Upper lobe of left lung (tissue), 6 donors: Measurements from ENCODE around the gene SUPT4H1. TPM values are rescaled to one million over a fixed set of nuclear protein-coding genes. Genes with fewer than 3 reads are reported as not detected.

ENCODE experiments used
- ATAC-seq, 2 donors: fragments of 200-7000 bp; cut with Tn5 transposase; one replicate each; pipeline ENCODE4 v1.9.1; 2022; ENCODE audit warnings: mild to moderate bottlenecking in 2 of 2, moderate library complexity in 2 of 2; ENCODE audit not compliant: low FRiP score in 2 of 2
- DNase-seq, 2 donors: peaks; one replicate each; pipeline ENCODE4 v3.0.0-alpha.2; 2019 to 2020
- H3K27ac ChIP-seq, 4 donors: fragments of 200-600 bp; sonication (generic); one replicate each; pipeline ENCODE4 v1.5.1; 2016 to 2019
- H3K27me3 ChIP-seq, 4 donors: fragments of 200-600 bp; sonication (generic); one replicate each; pipeline ENCODE4 v1.5.1; 2017 to 2019
- H3K36me3 ChIP-seq, 4 donors: fragments of 200-600 bp; sonication (generic); one replicate each; pipeline ENCODE4 v1.5.1; 2016 to 2019
- H3K4me1 ChIP-seq, 4 donors: fragments of 200-600 bp; sonication (generic); one replicate each; pipeline ENCODE4 v1.5.1; 2018 to 2019
- H3K4me3 ChIP-seq, 4 donors: fragments of 200-600 bp; sonication (generic); one replicate each; pipeline ENCODE4 v1.5.1; 2017 to 2019; ENCODE audit warnings: mild to moderate bottlenecking in 2 of 4, moderate library complexity in 1 of 4
- H3K9me3 ChIP-seq, 4 donors: fragments of 200-600 bp; sonication (generic); one replicate each; pipeline ENCODE4 v1.5.1; 2018 to 2019
- CTCF ChIP-seq, 6 experiments: fragments of 450-650 bp in 4 of 6; fragments of 200-600 bp in 2 of 6; sonication (generic) in 2 of 6; IDR thresholded peaks; one replicate each; pipeline ENCODE4 v1.5.1; 2016 to 2019; ENCODE audit warnings: antibody characterized with exemption in 6 of 6
- EP300 ChIP-seq, 4 donors: sonication (generic); formaldehyde crosslinking; IDR thresholded peaks; one replicate each; pipeline ENCODE4 v1.5.1; 2017; ENCODE audit warnings: antibody characterized with exemption in 4 of 4, control low read depth in 2 of 4
- POLR2A ChIP-seq, 4 donors: fragments of 450-650 bp; IDR thresholded peaks; one replicate each; pipeline ENCODE4 v1.5.1; 2016 to 2017; ENCODE audit warnings: antibody characterized with exemption in 4 of 4, mild to moderate bottlenecking in 2 of 4
- POLR2AphosphoS5 ChIP-seq, 2 donors: sonication (generic); formaldehyde crosslinking; IDR thresholded peaks; one replicate each; pipeline ENCODE4 v1.5.1; 2017; ENCODE audit warnings: antibody characterized with exemption in 2 of 2
- WGBS, 2 donors: methylation state at CpG; one replicate each; pipeline ENCODE4 v1.1.5; 2017 to 2018; 5-methylcytosine and 5-hydroxymethylcytosine counted together
- total RNA-seq, 6 donors: library from RNA; depleted of rRNA in 4 of 6; stranded (reverse); fragments of >200 nt in 4 of 6; gene quantifications; one replicate each; pipeline versions ENCODE4 v1.1.0 to v1.2.1, GENCODE V29; 2016 to 2021
- donor health status: DM: no; HTN: no; CAD: no; lungs with moderate emphysema.
- donor health status: DM: no; HTN: yes; CAD: no; lungs with severe emphysema.

The SUPT4H1 gene
- total RNA-seq, 6 donors from 2014 or later = 22.0 to 80.5 (median 40.4) TPM

- TF ChIP-seq POLR2A (IDR thresholded peaks at IDR 0.05) (no peak), POLR2AphosphoS5 (IDR thresholded peaks at IDR 0.05) (no peak), CTCF (IDR thresholded peaks at IDR 0.05) (no peak), EP300 (IDR thresholded peaks at IDR 0.05) (no peak)
- no peak for DNase-seq
- Histone ChIP-seq H3K4me3 (no peak overlapping the region), H3K4me1 (peaks cover 3 to 33% (median 30%) of the 10 kb centered on the region in 4 donors), H3K9me3 (no peaks in the 10 kb centered on the region), H3K36me3 (no peaks in the 10 kb centered on the region), H3K27me3 (no peaks in the 10 kb centered on the region), H3K27ac (peak overlapping the region in 2 of 4 donors; percentile 15 to 42)
- WGBS, 2 donors = 80 to 89% methylated on average over 5 of the region's 5 CpGs
- no peak for ATAC-seq
These were observed 25.7 kb upstream of the SUPT4H1 start for GRCh38 chr17:58377661-58378060.

- no peak overlapping the region for H3K4me3 ChIP-seq
- peaks cover 3 to 30% (median 25%) of the 10 kb centered on the region in 4 donors for H3K4me1 ChIP-seq
- ATAC-seq = peak; percentile 43 to 67
- no peaks in the 10 kb centered on the region for H3K27me3 ChIP-seq
- no peaks in the 10 kb centered on the region for H3K36me3 ChIP-seq
- no peaks in the 10 kb centered on the region for H3K9me3 ChIP-seq
- peak in 1 of 2 donors; percentile 22 for TF ChIP-seq POLR2AphosphoS5 (IDR thresholded peaks at IDR 0.05)
- TF ChIP-seq EP300 (IDR thresholded peaks at IDR 0.05) = peak in 1 of 4 donors; percentile 7
- no peak for TF ChIP-seq POLR2A (IDR thresholded peaks at IDR 0.05)
- no peak for TF ChIP-seq CTCF (IDR thresholded peaks at IDR 0.05)
- DNase-seq = peak in 1 of 2 donors; percentile 81
- H3K27ac ChIP-seq = peak overlapping the region in 2 of 4 donors; percentile 15 to 42
- WGBS, 2 donors = 70 to 75% methylated on average over 3 of the region's 3 CpGs
These were observed 25.1 kb upstream of the SUPT4H1 start for GRCh38 chr17:58377093-58377601.

GRCh38 chr17:58376472-58377000 is 24.5 kb upstream of the SUPT4H1 start:
- Histone ChIP-seq H3K4me1 (peaks cover 3 to 24% (median 22%) of the 10 kb centered on the region in 4 donors), H3K36me3 (no peaks in the 10 kb centered on the region), H3K4me3 (no peak overlapping the region), H3K27me3 (no peaks in the 10 kb centered on the region), H3K27ac (peak overlapping the region in 1 of 4 donors; percentile 42), H3K9me3 (no peaks in the 10 kb centered on the region)
- DNase-seq (no peak), ATAC-seq (peak in 1 of 2 donors; percentile 56)
- no peak for TF ChIP-seq POLR2AphosphoS5 (IDR thresholded peaks at IDR 0.05)
- no peak for TF ChIP-seq CTCF (IDR thresholded peaks at IDR 0.05)
- TF ChIP-seq EP300 (IDR thresholded peaks at IDR 0.05) = no peak
- WGBS, 2 donors = 63 to 65% methylated on average over 4 of the region's 4 CpGs

- DNase-seq (no peak), ATAC-seq (no peak)
- Histone ChIP-seq H3K27me3 (no peaks in the 10 kb centered on the region), H3K27ac (no peak overlapping the region), H3K36me3 (no peaks in the 10 kb centered on the region), H3K4me1 (peaks cover 0 to 17% (median 16%) of the 10 kb centered on the region in 4 donors), H3K4me3 (no peak overlapping the region), H3K9me3 (no peaks in the 10 kb centered on the region)
- TF ChIP-seq CTCF (IDR thresholded peaks at IDR 0.05) = no peak
- no peak for TF ChIP-seq POLR2AphosphoS5 (IDR thresholded peaks at IDR 0.05)
- no peak for TF ChIP-seq POLR2A (IDR thresholded peaks at IDR 0.05)
- no peak for TF ChIP-seq EP300 (IDR thresholded peaks at IDR 0.05)
- 75 to 86% methylated on average over 2 of the region's 2 CpGs for WGBS, 2 donors
These were observed 23.8 kb upstream of the SUPT4H1 start for GRCh38 chr17:58375811-58376210.

- Histone ChIP-seq H3K27ac (no peak overlapping the region), H3K9me3 (no peaks in the 10 kb centered on the region), H3K4me1 (peaks cover 0 to 17% (median 14%) of the 10 kb centered on the region in 4 donors), H3K4me3 (no peak overlapping the region), H3K36me3 (no peaks in the 10 kb centered on the region), H3K27me3 (no peaks in the 10 kb centered on the region)
- no peak for TF ChIP-seq EP300 (IDR thresholded peaks at IDR 0.05)
- no peak for TF ChIP-seq POLR2AphosphoS5 (IDR thresholded peaks at IDR 0.05)
- TF ChIP-seq CTCF (IDR thresholded peaks at IDR 0.05) = peak in 1 of 6 experiments; percentile 10
- TF ChIP-seq POLR2A (IDR thresholded peaks at IDR 0.05) = no peak
- ATAC-seq (no peak), DNase-seq (no peak)
- WGBS, 2 donors = 65 to 71% methylated on average over 5 of the region's 5 CpGs
These were observed 23.3 kb upstream of the SUPT4H1 start for GRCh38 chr17:58375256-58375655.
